Uterus (tissue), 2 donors: ENCODE data around the gene FN3KRP.

Experiments
- POLR2A ChIP-seq, 2 donors: fragments of 450-650 bp; IDR thresholded peaks; one replicate each; pipeline ENCODE4 v1.6.1; 2016; ENCODE audit warnings: antibody characterized with exemption in 2 of 2, mild to moderate bottlenecking in 1 of 2, moderate library complexity in 1 of 2
- TF ChIP-seq, protein P1 (sequence below), 4 experiments: fragments of 200-600 bp in 2 of 4; fragments of 450-650 bp in 2 of 4; sonication (generic) in 2 of 4; IDR thresholded peaks; one replicate each; pipeline ENCODE4 v1.5.1; 2016 to 2019; ENCODE audit warnings: antibody characterized with exemption in 4 of 4, mild to moderate bottlenecking in 2 of 4, moderate library complexity in 1 of 4

DNA sequence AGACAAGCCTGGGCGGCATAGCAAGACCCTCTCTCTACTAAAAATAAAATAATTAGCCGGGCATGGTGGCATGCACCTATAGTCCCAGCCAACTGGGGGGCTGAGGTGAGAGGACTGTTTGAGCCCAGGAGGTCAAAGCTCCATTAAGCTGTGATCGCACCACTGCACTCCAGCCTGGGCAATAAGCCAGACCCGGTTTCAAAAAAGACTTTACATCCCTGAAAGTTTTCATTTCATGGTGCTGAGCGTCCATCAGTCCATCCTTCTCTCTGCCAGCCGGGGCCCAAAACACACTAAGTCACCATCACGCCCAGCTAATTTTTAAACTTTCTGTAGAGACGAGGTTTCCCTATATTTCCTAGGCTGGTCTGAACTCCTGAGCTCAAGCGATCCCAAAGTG is 28.6 kb upstream of the FN3KRP start:
- TF ChIP-seq, protein P1, sequence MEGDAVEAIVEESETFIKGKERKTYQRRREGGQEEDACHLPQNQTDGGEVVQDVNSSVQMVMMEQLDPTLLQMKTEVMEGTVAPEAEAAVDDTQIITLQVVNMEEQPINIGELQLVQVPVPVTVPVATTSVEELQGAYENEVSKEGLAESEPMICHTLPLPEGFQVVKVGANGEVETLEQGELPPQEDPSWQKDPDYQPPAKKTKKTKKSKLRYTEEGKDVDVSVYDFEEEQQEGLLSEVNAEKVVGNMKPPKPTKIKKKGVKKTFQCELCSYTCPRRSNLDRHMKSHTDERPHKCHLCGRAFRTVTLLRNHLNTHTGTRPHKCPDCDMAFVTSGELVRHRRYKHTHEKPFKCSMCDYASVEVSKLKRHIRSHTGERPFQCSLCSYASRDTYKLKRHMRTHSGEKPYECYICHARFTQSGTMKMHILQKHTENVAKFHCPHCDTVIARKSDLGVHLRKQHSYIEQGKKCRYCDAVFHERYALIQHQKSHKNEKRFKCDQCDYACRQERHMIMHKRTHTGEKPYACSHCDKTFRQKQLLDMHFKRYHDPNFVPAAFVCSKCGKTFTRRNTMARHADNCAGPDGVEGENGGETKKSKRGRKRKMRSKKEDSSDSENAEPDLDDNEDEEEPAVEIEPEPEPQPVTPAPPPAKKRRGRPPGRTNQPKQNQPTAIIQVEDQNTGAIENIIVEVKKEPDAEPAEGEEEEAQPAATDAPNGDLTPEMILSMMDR (IDR thresholded peaks at IDR 0.05) = no peak
- TF ChIP-seq POLR2A (IDR thresholded peaks at IDR 0.05) = no peak
